ENCODE results near the gene STRA6.
A peak's percentile ranks its signal among the peaks of the same experiment; 100 is the strongest.

The STRA6 gene

DNA sequence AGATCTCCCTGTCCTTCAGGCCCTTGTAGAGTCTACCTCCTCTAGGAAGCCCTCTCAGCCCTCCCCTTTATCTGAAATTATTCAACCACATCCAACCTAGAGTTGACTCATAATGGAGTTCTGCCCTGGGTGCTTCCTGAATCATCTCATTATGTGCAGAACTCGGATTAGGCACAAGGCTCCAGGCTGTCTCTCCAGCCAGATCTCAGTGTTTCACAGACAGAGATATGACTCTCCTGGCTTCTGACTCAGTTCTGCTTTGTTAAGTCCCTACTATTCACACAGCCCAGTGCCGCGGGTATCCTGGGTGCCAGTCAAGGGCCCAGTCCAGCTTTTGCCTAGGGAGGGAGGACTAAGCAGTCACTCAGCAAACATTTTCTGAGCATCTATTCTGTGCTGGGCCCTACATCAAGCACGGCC, 9.3 kb downstream of the STRA6 start:
- Histone ChIP-seq H3K9me3 (ENCODE audit: severe bottlenecking) (no peaks in the 10 kb centered on the region), H3K4me3 (ENCODE audit: severe bottlenecking) (no peak overlapping the region), H3K27ac (ENCODE audit: poor library complexity, severe bottlenecking) (peak overlapping the region; percentile 49), H3K36me3 (ENCODE audit: low read depth) (no peaks in the 10 kb centered on the region), H3K27me3 (ENCODE audit: insufficient read depth, poor library complexity, severe bottlenecking) (no peaks in the 10 kb centered on the region), H3K4me1 (ENCODE audit: insufficient read depth, poor library complexity, severe bottlenecking) (peaks cover 18% of the 10 kb centered on the region)
- ATAC-seq (ENCODE audit: low read depth) (peak; percentile 88), DNase-seq (ENCODE audit: low spot score) (peak; percentile 83)
- TF ChIP-seq CTCF (IDR thresholded peaks at IDR 0.05; ENCODE audit: poor library complexity, severe bottlenecking), result no peak

DNA sequence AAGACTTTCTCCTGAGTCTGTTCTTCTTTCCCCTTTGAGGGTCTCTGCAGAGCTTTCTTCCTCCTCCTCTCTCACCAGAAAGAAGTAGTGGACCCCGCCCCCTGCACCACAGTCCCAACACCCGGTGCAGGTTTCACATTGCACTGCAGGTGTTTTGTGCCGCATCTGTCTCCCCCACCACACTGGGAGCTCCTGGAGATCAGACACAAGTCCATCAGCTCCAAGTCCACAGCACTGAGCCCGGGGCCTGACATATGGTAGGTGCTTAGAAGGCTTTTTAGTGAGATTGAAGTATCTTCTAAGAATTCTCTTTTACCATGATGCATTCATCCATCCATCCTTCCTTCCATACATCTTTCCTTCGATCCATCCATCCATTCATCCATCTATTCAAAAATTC, 9.8 kb downstream of the STRA6 start:
- ATAC-seq (ENCODE audit: low read depth) (no peak), DNase-seq (ENCODE audit: low spot score) (no peak)
- no peaks in the 10 kb centered on the region for H3K27me3 ChIP-seq (ENCODE audit: insufficient read depth, poor library complexity, severe bottlenecking)
- H3K9me3 ChIP-seq (ENCODE audit: severe bottlenecking), result no peaks in the 10 kb centered on the region
- H3K27ac ChIP-seq (ENCODE audit: poor library complexity, severe bottlenecking), result peak overlapping the region; percentile 49
- H3K4me1 ChIP-seq (ENCODE audit: insufficient read depth, poor library complexity, severe bottlenecking), result peaks cover 18% of the 10 kb centered on the region
- no peak overlapping the region for H3K4me3 ChIP-seq (ENCODE audit: severe bottlenecking)
- no peaks in the 10 kb centered on the region for H3K36me3 ChIP-seq (ENCODE audit: low read depth)
- no peak for TF ChIP-seq CTCF (IDR thresholded peaks at IDR 0.05; ENCODE audit: poor library complexity, severe bottlenecking)

GRCh38 chr15:74191798-74192197, 10.8 kb downstream of the STRA6 start:
- peaks cover 16% of the 10 kb centered on the region for H3K4me1 ChIP-seq (ENCODE audit: insufficient read depth, poor library complexity, severe bottlenecking)

DNA sequence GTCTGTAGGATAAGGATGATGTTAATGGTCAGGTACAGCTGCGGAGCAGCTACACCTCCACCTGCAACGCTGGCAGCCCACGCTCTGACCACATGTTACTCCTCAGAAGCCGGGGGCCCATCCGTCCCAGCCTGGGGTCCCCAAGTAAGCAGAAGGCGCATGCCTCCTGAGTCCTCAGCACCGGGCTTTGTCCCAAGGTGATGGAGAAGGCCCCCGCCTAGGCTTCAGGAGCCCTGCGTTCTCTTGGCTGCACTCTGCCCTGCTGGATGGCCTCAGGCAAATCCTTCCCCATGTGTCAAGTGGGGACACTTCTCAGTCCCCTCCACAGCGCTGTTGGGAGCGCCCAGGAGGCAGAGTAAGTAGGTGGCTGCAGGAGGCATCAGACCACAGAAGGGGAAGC, 14.4 kb downstream of the STRA6 start:
- no peaks in the 10 kb centered on the region for H3K36me3 ChIP-seq (ENCODE audit: low read depth)
- H3K4me3 ChIP-seq (ENCODE audit: severe bottlenecking), result no peak overlapping the region
- H3K27ac ChIP-seq (ENCODE audit: poor library complexity, severe bottlenecking), result no peak overlapping the region
- DNase-seq (ENCODE audit: low spot score) (peak; percentile 65), ATAC-seq (ENCODE audit: low read depth) (no peak)
- H3K9me3 ChIP-seq (ENCODE audit: severe bottlenecking), result no peaks in the 10 kb centered on the region
- peaks cover 6% of the 10 kb centered on the region for H3K4me1 ChIP-seq (ENCODE audit: insufficient read depth, poor library complexity, severe bottlenecking)
- no peak for TF ChIP-seq CTCF (IDR thresholded peaks at IDR 0.05; ENCODE audit: poor library complexity, severe bottlenecking)
- H3K27me3 ChIP-seq (ENCODE audit: insufficient read depth, poor library complexity, severe bottlenecking), result no peaks in the 10 kb centered on the region

More at GRCh38 chr15:74191798-74192197, 10.8 kb downstream of the STRA6 start:
- no peak for DNase-seq (ENCODE audit: low spot score)
- TF ChIP-seq CTCF (IDR thresholded peaks at IDR 0.05; ENCODE audit: poor library complexity, severe bottlenecking), result no peak
- ATAC-seq (ENCODE audit: low read depth), result no peak
- no peaks in the 10 kb centered on the region for H3K9me3 ChIP-seq (ENCODE audit: severe bottlenecking)
- H3K4me3 ChIP-seq (ENCODE audit: severe bottlenecking), result no peak overlapping the region
- H3K27me3 ChIP-seq (ENCODE audit: insufficient read depth, poor library complexity, severe bottlenecking), result no peaks in the 10 kb centered on the region
- no peak overlapping the region for H3K27ac ChIP-seq (ENCODE audit: poor library complexity, severe bottlenecking)
- no peaks in the 10 kb centered on the region for H3K36me3 ChIP-seq (ENCODE audit: low read depth)

GRCh38 chr15:74185710-74186348, 16.8 kb downstream of the STRA6 start:
- Histone ChIP-seq H3K36me3 (ENCODE audit: low read depth) (no peaks in the 10 kb centered on the region), H3K27ac (ENCODE audit: poor library complexity, severe bottlenecking) (no peak overlapping the region), H3K27me3 (ENCODE audit: insufficient read depth, poor library complexity, severe bottlenecking) (no peaks in the 10 kb centered on the region), H3K9me3 (ENCODE audit: severe bottlenecking) (no peaks in the 10 kb centered on the region), H3K4me1 (ENCODE audit: insufficient read depth, poor library complexity, severe bottlenecking) (no peaks in the 10 kb centered on the region), H3K4me3 (ENCODE audit: severe bottlenecking) (no peak overlapping the region)
- DNase-seq (ENCODE audit: low spot score), result no peak
- no peak for TF ChIP-seq CTCF (IDR thresholded peaks at IDR 0.05; ENCODE audit: poor library complexity, severe bottlenecking)
- ATAC-seq (ENCODE audit: low read depth), result peak; percentile 55

All from RWPE2 (cell line).